Panc1 (cell line): ENCODE data around the gene ANO6. TPM values are rescaled to one million over a fixed set of nuclear protein-coding genes. Genes with fewer than 3 reads are reported as not detected.
"Not testable (repeated sequence)": the region's sequence is repeated elsewhere in the genome, so short reads cannot be mapped to it uniquely, and the experiment has no call there.

Source experiments
- ATAC-seq: fragments of 200-7000 bp; cut with Tn5 transposase; 2 replicates; pipeline ENCODE4 v1.9.1; 2020; ENCODE audit warnings: mild to moderate bottlenecking, moderate library complexity
- BruUV-seq: library from RNA; stranded (reverse); fragments of 400-500 nt; replicated peaks from 2 replicates; lab custom pipeline; 2021; lab: Mats Ljungman, UMichigan
- CTCF ChIA-PET: fragments of 300-600 bp; sonication (Branson Sonifier 250); formaldehyde crosslinking; loops from one replicate; lab custom pipeline; 2022; ENCODE audit warnings: antibody characterized with exemption; lab: Charles Lee
- POLR2A ChIA-PET: fragments of 300-600 bp; sonication (Branson Sonifier 250); formaldehyde crosslinking; loops from one replicate; lab custom pipeline; 2022; ENCODE audit warnings: antibody characterized with exemption; lab: Charles Lee
- DNase-seq: peaks from one replicate; pipeline ENCODE4 v3.0.0-alpha.2; 2010; ENCODE audit warnings: low read depth, low spot score
- H3K27ac ChIP-seq: 2 replicates; pipeline ENCODE4 v1.5.1; 2011; ENCODE audit warnings: mild to moderate bottlenecking, low read length, inconsistent platforms
- H3K27me3 ChIP-seq: fragments of 200-500 bp; sonication (Bioruptor generic); 2 replicates; pipeline ENCODE4 v1.6.0; 2014; ENCODE audit warnings: low read length, inconsistent platforms; ENCODE audit not compliant: control insufficient read depth, insufficient read depth
- H3K36me3 ChIP-seq: fragments of 200-500 bp; sonication (Bioruptor generic); 2 replicates; pipeline ENCODE4 v1.5.1; 2014; ENCODE audit warnings: inconsistent platforms, mild to moderate bottlenecking, low read length, moderate library complexity; ENCODE audit not compliant: control insufficient read depth, insufficient read depth
- H3K4me1 ChIP-seq: 2 replicates; pipeline ENCODE4 v1.5.1; 2011; ENCODE audit warnings: inconsistent platforms, mild to moderate bottlenecking, low read length, moderate library complexity; ENCODE audit not compliant: control insufficient read depth, insufficient read depth
- H3K4me3 ChIP-seq, 2 experiments: 2 replicates each; pipeline ENCODE4 v1.5.1; 2011 to 2012; ENCODE audit warnings: low read depth in 2 of 2, low read length in 2 of 2, mild to moderate bottlenecking in 2 of 2, inconsistent platforms in 1 of 2, moderate library complexity in 1 of 2
- H3K9me3 ChIP-seq: fragments of 200-500 bp; sonication (Bioruptor generic); 2 replicates; pipeline ENCODE4 v1.5.1; 2014; ENCODE audit warnings: low read depth, mild to moderate bottlenecking, inconsistent platforms, low read length, moderate library complexity; ENCODE audit not compliant: control insufficient read depth, insufficient read depth
- POLR2AphosphoS5 ChIP-seq: IDR thresholded peaks from 2 replicates; pipeline ENCODE4 v1.6.1; 2012; ENCODE audit warnings: mild to moderate bottlenecking, low read depth, low read length, moderate library complexity
- SIN3A ChIP-seq: IDR thresholded peaks from 2 replicates; pipeline ENCODE4 v1.6.1; 2012; ENCODE audit warnings: low read depth, mild to moderate bottlenecking, low read length, moderate library complexity, borderline replicate concordance; ENCODE audit not compliant: insufficient read depth
- TCF7L2 ChIP-seq: IDR thresholded peaks from 2 replicates; pipeline ENCODE4 v1.6.1; 2011; ENCODE audit warnings: mild to moderate bottlenecking, low read depth, low read length, inconsistent platforms
- in situ Hi-C: cut with HindIII; loops from 2 replicates; pipeline ENCODE4 v1.10.0; 2016; ENCODE audit warnings: low sequenced_read_pairs, low pct_unique_long_range_greater_than_20kb
- intact Hi-C: fragments of 100-400 bp; cut with micrococcal nuclease; formaldehyde crosslinking; loops from one replicate; pipeline ENCODE4 v1.10.0; 2022; ENCODE audit not compliant: unreplicated experiment
- total RNA-seq: library from RNA; stranded (reverse); gene quantifications from one replicate; pipeline ENCODE4 v1.2.1, GENCODE V29; 2021; ENCODE audit not compliant: unreplicated experiment
- TF ChIP-seq, protein P1 (sequence below): fragments of 450-650 bp; IDR thresholded peaks from 2 replicates; pipeline ENCODE4 v1.5.1; 2017; ENCODE audit warnings: mild to moderate bottlenecking
- TF ChIP-seq, protein P2 (sequence below), 2 experiments: IDR thresholded peaks; 2 replicates each; pipeline ENCODE4 v1.6.1; 2011 to 2012; ENCODE audit warnings: low read depth in 2 of 2, control low read depth in 1 of 2, low read length in 1 of 2, mild to moderate bottlenecking in 1 of 2, moderate library complexity in 1 of 2; ENCODE audit not compliant: insufficient read depth in 1 of 2

The ANO6 gene
- total RNA-seq, 1 experiment from 2014 or later, result 120 TPM

- BruUV-seq, H3K27me3 ChIP-seq, ATAC-seq, DNase-seq, H3K9me3 ChIP-seq, intact Hi-C loops, H3K4me1 ChIP-seq, H3K4me3 ChIP-seq, POLR2A ChIA-PET, H3K27ac ChIP-seq, in situ Hi-C loops, CTCF ChIA-PET, H3K36me3 ChIP-seq: not testable (repeated sequence)
Observed at GRCh38 chr12:45317261-45317660, 101.4 kb downstream of the ANO6 start.

GRCh38 chr12:45322810-45323209, 106.9 kb downstream of the ANO6 start:
- no peak overlapping the region for H3K4me3 ChIP-seq
- H3K27me3 ChIP-seq, result no peaks in the 10 kb centered on the region
- no TSS peak for BruUV-seq
- DNase-seq (no peak), ATAC-seq (no peak)
- in situ Hi-C loops, result no loop called here
- intact Hi-C loops, result no loop called here
- ChIA-PET POLR2A (no interaction called here), CTCF (no interaction called here)
- no peak overlapping the region for H3K27ac ChIP-seq
- peaks cover 4% of the 10 kb centered on the region for H3K4me1 ChIP-seq
- no peaks in the 10 kb centered on the region; the same call in 1 of the 2 replicates for H3K36me3 ChIP-seq
- TF ChIP-seq POLR2AphosphoS5 (no peak), TCF7L2 (no peak), SIN3A (no peak)
- TF ChIP-seq, protein P1, sequence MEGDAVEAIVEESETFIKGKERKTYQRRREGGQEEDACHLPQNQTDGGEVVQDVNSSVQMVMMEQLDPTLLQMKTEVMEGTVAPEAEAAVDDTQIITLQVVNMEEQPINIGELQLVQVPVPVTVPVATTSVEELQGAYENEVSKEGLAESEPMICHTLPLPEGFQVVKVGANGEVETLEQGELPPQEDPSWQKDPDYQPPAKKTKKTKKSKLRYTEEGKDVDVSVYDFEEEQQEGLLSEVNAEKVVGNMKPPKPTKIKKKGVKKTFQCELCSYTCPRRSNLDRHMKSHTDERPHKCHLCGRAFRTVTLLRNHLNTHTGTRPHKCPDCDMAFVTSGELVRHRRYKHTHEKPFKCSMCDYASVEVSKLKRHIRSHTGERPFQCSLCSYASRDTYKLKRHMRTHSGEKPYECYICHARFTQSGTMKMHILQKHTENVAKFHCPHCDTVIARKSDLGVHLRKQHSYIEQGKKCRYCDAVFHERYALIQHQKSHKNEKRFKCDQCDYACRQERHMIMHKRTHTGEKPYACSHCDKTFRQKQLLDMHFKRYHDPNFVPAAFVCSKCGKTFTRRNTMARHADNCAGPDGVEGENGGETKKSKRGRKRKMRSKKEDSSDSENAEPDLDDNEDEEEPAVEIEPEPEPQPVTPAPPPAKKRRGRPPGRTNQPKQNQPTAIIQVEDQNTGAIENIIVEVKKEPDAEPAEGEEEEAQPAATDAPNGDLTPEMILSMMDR, result no peak
- TF ChIP-seq, protein P2, sequence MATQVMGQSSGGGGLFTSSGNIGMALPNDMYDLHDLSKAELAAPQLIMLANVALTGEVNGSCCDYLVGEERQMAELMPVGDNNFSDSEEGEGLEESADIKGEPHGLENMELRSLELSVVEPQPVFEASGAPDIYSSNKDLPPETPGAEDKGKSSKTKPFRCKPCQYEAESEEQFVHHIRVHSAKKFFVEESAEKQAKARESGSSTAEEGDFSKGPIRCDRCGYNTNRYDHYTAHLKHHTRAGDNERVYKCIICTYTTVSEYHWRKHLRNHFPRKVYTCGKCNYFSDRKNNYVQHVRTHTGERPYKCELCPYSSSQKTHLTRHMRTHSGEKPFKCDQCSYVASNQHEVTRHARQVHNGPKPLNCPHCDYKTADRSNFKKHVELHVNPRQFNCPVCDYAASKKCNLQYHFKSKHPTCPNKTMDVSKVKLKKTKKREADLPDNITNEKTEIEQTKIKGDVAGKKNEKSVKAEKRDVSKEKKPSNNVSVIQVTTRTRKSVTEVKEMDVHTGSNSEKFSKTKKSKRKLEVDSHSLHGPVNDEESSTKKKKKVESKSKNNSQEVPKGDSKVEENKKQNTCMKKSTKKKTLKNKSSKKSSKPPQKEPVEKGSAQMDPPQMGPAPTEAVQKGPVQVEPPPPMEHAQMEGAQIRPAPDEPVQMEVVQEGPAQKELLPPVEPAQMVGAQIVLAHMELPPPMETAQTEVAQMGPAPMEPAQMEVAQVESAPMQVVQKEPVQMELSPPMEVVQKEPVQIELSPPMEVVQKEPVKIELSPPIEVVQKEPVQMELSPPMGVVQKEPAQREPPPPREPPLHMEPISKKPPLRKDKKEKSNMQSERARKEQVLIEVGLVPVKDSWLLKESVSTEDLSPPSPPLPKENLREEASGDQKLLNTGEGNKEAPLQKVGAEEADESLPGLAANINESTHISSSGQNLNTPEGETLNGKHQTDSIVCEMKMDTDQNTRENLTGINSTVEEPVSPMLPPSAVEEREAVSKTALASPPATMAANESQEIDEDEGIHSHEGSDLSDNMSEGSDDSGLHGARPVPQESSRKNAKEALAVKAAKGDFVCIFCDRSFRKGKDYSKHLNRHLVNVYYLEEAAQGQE (IDR thresholded peaks at IDR 0.05; ENCODE audit: insufficient read depth in 1 of 2, low read depth in 2 of 2, low read length in 1 of 2), result no peak
- peaks cover 2% of the 10 kb centered on the region; the same call in 1 of the 2 replicates for H3K9me3 ChIP-seq

- intact Hi-C loops (no loop called here), in situ Hi-C loops (no loop called here)
- Histone ChIP-seq H3K4me1 (peaks cover 4% of the 10 kb centered on the region), H3K9me3 (peaks cover 2% of the 10 kb centered on the region; the same call in 1 of the 2 replicates), H3K27ac (no peak overlapping the region), H3K27me3 (no peaks in the 10 kb centered on the region), H3K4me3 (no peak overlapping the region), H3K36me3 (no peaks in the 10 kb centered on the region; the same call in 1 of the 2 replicates)
- CTCF ChIA-PET, result no interaction called here
- POLR2A ChIA-PET, result no interaction called here
- no peak for TF ChIP-seq POLR2AphosphoS5
- no peak for ATAC-seq
- no TSS peak for BruUV-seq
- no peak for DNase-seq
Observed at GRCh38 chr12:45324391-45324790, 108.5 kb downstream of the ANO6 start.
